Posterior cingulate gyrus (tissue), 11 donors: Measurements from ENCODE around the gene POLR2A.

Experiments used
- DNase-seq, 10 donors: peaks; one replicate each; pipeline versions ENCODE4 v3.0.0 to v3.0.0-alpha.2; 2020 to 2021; ENCODE audit warnings: mixed read lengths in 3 of 10
- intact Hi-C: fragments of 100-400 bp; cut with DNase I; formaldehyde crosslinking; loops from one replicate; pipeline ENCODE4 v1.15.1; 2023

POLR2A gene

DNA sequence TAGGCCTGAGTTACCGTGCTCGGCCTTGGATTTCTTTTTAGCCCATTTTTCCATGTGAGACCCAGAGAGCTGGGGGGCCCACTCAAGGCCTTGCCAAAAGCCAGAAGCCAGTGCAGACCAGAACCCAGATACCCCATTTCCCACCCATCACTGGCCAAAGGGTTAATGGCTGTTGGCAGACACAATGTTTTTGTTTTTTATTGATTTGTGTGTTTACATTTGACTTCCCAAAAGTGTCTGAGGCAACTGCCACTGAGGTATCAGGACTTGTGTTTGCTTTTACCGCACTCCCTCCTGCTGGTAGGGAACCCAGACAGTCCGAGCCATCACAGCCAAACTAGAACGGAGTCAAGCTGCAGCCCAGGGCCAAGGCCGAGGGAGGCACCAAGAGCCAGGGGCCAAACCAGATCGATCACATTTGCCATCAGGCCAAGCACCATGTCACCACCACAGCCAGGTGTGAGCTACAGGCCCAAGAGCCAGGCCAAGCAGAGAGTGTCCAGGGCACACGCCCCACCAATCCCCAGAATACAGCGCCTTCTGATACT is 57.0 kb downstream of the POLR2A start:
- intact Hi-C loops, result no loop called here
- no peak for DNase-seq

DNA sequence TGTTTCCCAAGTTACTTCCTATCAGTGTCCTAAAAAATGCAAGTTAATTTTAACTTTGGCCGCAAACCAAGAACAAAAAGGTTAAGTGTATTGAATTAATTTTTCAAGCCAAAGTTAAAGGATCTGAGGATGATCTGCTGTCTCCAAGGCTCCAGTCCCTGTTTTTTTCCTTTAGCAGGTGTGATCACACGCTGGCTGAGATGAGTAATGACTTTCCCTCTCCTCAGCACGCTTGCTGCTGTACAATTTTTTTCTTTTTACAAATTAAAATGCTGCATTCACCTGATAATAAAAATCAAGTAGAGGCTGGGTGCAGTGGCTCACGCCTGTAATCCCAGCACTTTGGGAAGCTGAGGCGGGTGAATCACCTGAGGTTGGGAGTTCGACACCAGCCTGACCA is 60.7 kb downstream of the POLR2A start:
- no peak for DNase-seq
- intact Hi-C loops, result no loop called here

DNA sequence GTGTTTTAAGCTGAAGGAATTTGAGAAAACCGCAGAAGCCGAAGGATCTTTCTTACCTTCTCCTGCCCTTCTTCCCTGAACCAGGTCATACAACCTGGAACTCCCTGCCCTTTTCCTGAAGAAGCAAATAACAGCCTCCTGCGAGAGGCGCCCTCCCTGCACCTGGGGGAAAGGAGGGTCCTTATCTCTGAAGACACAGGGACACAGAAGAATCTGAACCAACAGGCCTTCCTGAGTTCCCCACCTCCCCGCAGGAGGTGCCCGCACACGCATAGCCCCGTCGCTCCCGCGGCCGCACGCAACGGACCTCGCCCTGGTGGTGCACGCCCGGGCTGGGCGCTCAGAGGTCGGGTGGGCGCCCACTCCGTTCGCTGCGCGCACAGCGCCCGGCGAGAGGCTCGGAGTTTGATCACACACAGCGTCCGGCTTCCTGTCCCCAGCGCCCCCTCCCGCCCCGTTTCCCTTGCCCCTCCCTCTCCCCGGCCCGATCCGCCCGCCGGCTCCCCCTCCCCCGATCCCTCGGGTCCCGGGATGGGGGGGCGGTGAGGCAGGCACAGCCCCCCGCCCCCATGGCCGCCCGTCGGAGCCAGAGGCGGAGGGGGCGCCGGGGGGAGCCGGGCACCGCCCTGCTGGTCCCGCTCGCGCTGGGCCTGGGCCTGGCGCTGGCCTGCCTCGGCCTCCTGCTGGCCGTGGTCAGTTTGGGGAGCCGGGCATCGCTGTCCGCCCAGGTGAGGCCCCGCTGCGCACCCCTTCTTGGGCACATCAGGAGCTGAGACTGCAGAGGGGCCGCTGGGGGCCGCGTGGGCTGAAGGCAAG is 64.6 kb downstream of the POLR2A start, which contains the start of gene TNFSF12:
TNFSF12 (plus strand) TSS at position 474 of the 816 bp plus-strand sequence; CDS start at position 570, 96 bp downstream.
- intact Hi-C loops, result no loop called here

More for the DNA sequence above, 64.6 kb downstream of the POLR2A start, which contains the start of gene TNFSF12:
- DNase-seq, result peak in 9 of 10 donors; percentile 39 to 90 (median 61)
